Endothelial cell of umbilical vein (primary cell): ENCODE data around the gene ARHGEF11. TPM values are rescaled to one million over a fixed set of nuclear protein-coding genes. Genes with fewer than 3 reads are reported as not detected.

Experiments used
- BruUV-seq: library from RNA; stranded (reverse); fragments of 400-500 nt; replicated peaks from 2 replicates; lab custom pipeline; 2021; lab: Mats Ljungman, UMichigan
- CTCF ChIA-PET: fragments of 300-600, 350-600 bp; sonication (Branson Sonifier 250); formaldehyde crosslinking; loops from one replicate; lab custom pipeline; 2021; ENCODE audit warnings: antibody characterized with exemption, inconsistent platforms; lab: Charles Lee
- POLR2A ChIA-PET: fragments of 300-600, 350-600 bp; sonication (Branson Sonifier 250); formaldehyde crosslinking; loops from one replicate; lab custom pipeline; 2021; ENCODE audit warnings: antibody characterized with exemption, inconsistent platforms; lab: Charles Lee
- DNase-seq: peaks from one replicate; pipeline ENCODE4 v3.0.0-alpha.2; 2011; ENCODE audit warnings: low read depth, low spot score
- FAIRE-seq: peaks from 2 replicates; lab custom pipeline; 2011; peaks lifted over from hg19 to GRCh38; lab: Jason Lieb, UNC
- H2AFZ ChIP-seq: 2 replicates; pipeline ENCODE4 v1.6.0; 2012; ENCODE audit warnings: low read depth, low read length, control low read depth, inconsistent platforms
- H3K27ac ChIP-seq: 2 replicates; pipeline ENCODE4 v1.5.1; 2011; ENCODE audit warnings: low read depth, mild to moderate bottlenecking, control low read depth, low read length, moderate library complexity; ENCODE audit not compliant: insufficient read depth
- H3K27me3 ChIP-seq, 2 experiments: 2 replicates each; pipeline versions ENCODE4 v1.6.0 to v1.6.1; 2011; ENCODE audit warnings: low read length in 2 of 2, mixed read lengths in 1 of 2; ENCODE audit not compliant: control insufficient read depth in 2 of 2, insufficient read depth in 2 of 2
- H3K36me3 ChIP-seq, 2 experiments: 2 replicates in 1 of 2; 3 replicates in 1 of 2; pipeline ENCODE4 v1.5.1; 2011; ENCODE audit warnings: low read length in 2 of 2, mild to moderate bottlenecking in 1 of 2, moderate library complexity in 1 of 2; ENCODE audit not compliant: control insufficient read depth in 2 of 2, insufficient read depth in 2 of 2; ENCODE audit errors: extremely low read depth in 1 of 2
- H3K4me1 ChIP-seq: 3 replicates; pipeline ENCODE4 v1.5.1; 2011; ENCODE audit warnings: mild to moderate bottlenecking, low read length; ENCODE audit not compliant: control insufficient read depth, insufficient read depth; ENCODE audit errors: extremely low read depth
- H3K4me2 ChIP-seq: 2 replicates; pipeline ENCODE4 v1.6.1; 2011; ENCODE audit warnings: low read length, control low read depth, mixed read lengths; ENCODE audit not compliant: insufficient read depth
- H3K4me3 ChIP-seq, 3 experiments: fragments of 200-600 bp in 1 of 3; sonication (generic), shearing (Covaris generic) in 1 of 3; replicated peaks in 1 of 3; 2 replicates each; pipeline ENCODE4 v1.5.1; 2011 to 2016; ENCODE audit warnings: control low read depth in 3 of 3, low read length in 3 of 3, mild to moderate bottlenecking in 2 of 3, inconsistent platforms in 1 of 3, low read depth in 1 of 3, moderate library complexity in 1 of 3; ENCODE audit not compliant: insufficient read depth in 1 of 3
- H3K79me2 ChIP-seq: 2 replicates; pipeline ENCODE4 v1.6.0; 2012; ENCODE audit warnings: low read length, inconsistent platforms; ENCODE audit not compliant: control insufficient read depth, insufficient read depth
- H3K9ac ChIP-seq: replicated peaks from 2 replicates; pipeline ENCODE3; 2011; ENCODE audit warnings: low read length, control low read depth; ENCODE audit not compliant: insufficient read depth; ENCODE audit errors: extremely low read depth
- H3K9me1 ChIP-seq: replicated peaks from 3 replicates; pipeline ENCODE4 v1.6.0; 2011; ENCODE audit warnings: mild to moderate bottlenecking, low read length; ENCODE audit not compliant: control insufficient read depth, insufficient read depth; ENCODE audit errors: extremely low read depth
- H3K9me3 ChIP-seq: replicated peaks from 2 replicates; pipeline ENCODE4 v1.5.1; 2012; ENCODE audit warnings: low read length, inconsistent platforms; ENCODE audit not compliant: control insufficient read depth, insufficient read depth
- H4K20me1 ChIP-seq: replicated peaks from 2 replicates; pipeline ENCODE3; 2011; ENCODE audit warnings: mild to moderate bottlenecking, low read length; ENCODE audit not compliant: control insufficient read depth, insufficient read depth; ENCODE audit errors: extremely low read depth
- CTCF ChIP-seq, 2 donors: IDR thresholded peaks; 1 replicate in 1 of 2; 2 replicates in 1 of 2; pipeline ENCODE4 v1.5.1; 2011; ENCODE audit warnings: low read length in 2 of 2, mild to moderate bottlenecking in 2 of 2, moderate library complexity in 2 of 2, control low read depth in 1 of 2, inconsistent platforms in 1 of 2, low read depth in 1 of 2; ENCODE audit not compliant: insufficient read depth in 1 of 2; ENCODE audit errors: extremely low read depth in 1 of 2
- GATA2 ChIP-seq: IDR thresholded peaks from 2 replicates; pipeline ENCODE4 v1.7.0; 2011; ENCODE audit warnings: low read depth, mild to moderate bottlenecking, moderate library complexity, mixed read lengths, low read length; ENCODE audit not compliant: insufficient read length, insufficient read depth
- JUN ChIP-seq: IDR thresholded peaks from 2 replicates; pipeline ENCODE4 v1.6.1; 2011; ENCODE audit warnings: borderline replicate concordance, low read depth; ENCODE audit not compliant: insufficient read length, insufficient read depth
- dilution Hi-C: fragments of 300-500 bp; cut with MboI; formaldehyde crosslinking; loops from one replicate; pipeline ENCODE4 v1.15.0; 2019; ENCODE audit warnings: low sequenced_read_pairs; ENCODE audit not compliant: extremely low pct_ligation_motif_present
- intact Hi-C: fragments of 100-400 bp; cut with micrococcal nuclease; formaldehyde crosslinking; loops from one replicate; pipeline ENCODE4 v1.10.0; 2022
- polyA plus RNA-seq, 4 experiments: library from polyadenylated mRNA; depleted of rRNA in 3 of 4; stranded (reverse) in 3 of 4; unstranded in 1 of 4; fragments of >200 nt; gene quantifications; 2 replicates each; pipeline versions ENCODE4 v1.2.1 to v1.2.3, GENCODE V29; 2011 to 2012; ENCODE audit warnings: missing spikeins in 1 of 4
- total RNA-seq: library from RNA; stranded (reverse); gene quantifications from 2 replicates; pipeline ENCODE4 v1.2.3, GENCODE V29; 2021

ARHGEF11 gene
- total and polyA plus RNA-seq, 2 donors (not counting 3 experiments of a cell fraction or from before 2014, with no cell fraction given), result 18.2 to 28.0 TPM

- H3K79me2 ChIP-seq, result peaks cover 18% of the 10 kb centered on the region
- FAIRE-seq (peak; percentile 94), DNase-seq (peak; percentile 79)
- H3K4me3 ChIP-seq, result no peak overlapping the region
- H3K4me1 ChIP-seq, result peaks cover 8% of the 10 kb centered on the region
- BruUV-seq, result no TSS peak
- H3K36me3 ChIP-seq, result no peaks in the 10 kb centered on the region
- H3K9me1 ChIP-seq, result no peaks in the 10 kb centered on the region
- intact Hi-C loops (loop anchor here (1.0 to 10.0 kb wide), 8 partner anchors 30 to 385 kb away; partner anchors contain the start of genes MEF2D, MRPL24 and NTRK1), dilution Hi-C loops (no loop called here)
- CTCF ChIA-PET, result interaction anchor here (0.6 to 8.4 kb wide), 35 partner anchors 8 to 269 kb away, joined by 3 to 312 read pairs (median 4); partner anchors contain the start of genes INSRR, ISG20L2, LRRC71 and METTL25B
- POLR2A ChIA-PET, result no interaction called here
- H3K27me3 ChIP-seq, result peaks cover 2 to 11% of the 10 kb centered on the region in 2 experiments
- no peak for TF ChIP-seq GATA2
- TF ChIP-seq CTCF (IDR thresholded peaks at IDR 0.05; ENCODE audit: extremely low read depth in 1 of 2, insufficient read depth in 1 of 2, low read depth in 1 of 2, low read length in 2 of 2), result peak; percentile 76 to 84
- no peak for TF ChIP-seq JUN
- H3K9ac ChIP-seq, result no peak overlapping the region
- no peaks in the 10 kb centered on the region for H4K20me1 ChIP-seq
- no peak overlapping the region for H2AFZ ChIP-seq
- H3K27ac ChIP-seq, result no peak overlapping the region
- H3K9me3 ChIP-seq, result no peaks in the 10 kb centered on the region
- H3K4me2 ChIP-seq, result no peak overlapping the region
These were observed 155.6 kb downstream of the ARHGEF11 start for GRCh38 chr1:156889802-156890580.
